ENCODE data around the gene TBC1D22B. TPM values are rescaled to one million over a fixed set of nuclear protein-coding genes. Genes with fewer than 3 reads are reported as not detected.

TBC1D22B gene
- total RNA-seq, 4 donors from 2014 or later = 8.0 to 9.5 (median 8.5) TPM

DNA sequence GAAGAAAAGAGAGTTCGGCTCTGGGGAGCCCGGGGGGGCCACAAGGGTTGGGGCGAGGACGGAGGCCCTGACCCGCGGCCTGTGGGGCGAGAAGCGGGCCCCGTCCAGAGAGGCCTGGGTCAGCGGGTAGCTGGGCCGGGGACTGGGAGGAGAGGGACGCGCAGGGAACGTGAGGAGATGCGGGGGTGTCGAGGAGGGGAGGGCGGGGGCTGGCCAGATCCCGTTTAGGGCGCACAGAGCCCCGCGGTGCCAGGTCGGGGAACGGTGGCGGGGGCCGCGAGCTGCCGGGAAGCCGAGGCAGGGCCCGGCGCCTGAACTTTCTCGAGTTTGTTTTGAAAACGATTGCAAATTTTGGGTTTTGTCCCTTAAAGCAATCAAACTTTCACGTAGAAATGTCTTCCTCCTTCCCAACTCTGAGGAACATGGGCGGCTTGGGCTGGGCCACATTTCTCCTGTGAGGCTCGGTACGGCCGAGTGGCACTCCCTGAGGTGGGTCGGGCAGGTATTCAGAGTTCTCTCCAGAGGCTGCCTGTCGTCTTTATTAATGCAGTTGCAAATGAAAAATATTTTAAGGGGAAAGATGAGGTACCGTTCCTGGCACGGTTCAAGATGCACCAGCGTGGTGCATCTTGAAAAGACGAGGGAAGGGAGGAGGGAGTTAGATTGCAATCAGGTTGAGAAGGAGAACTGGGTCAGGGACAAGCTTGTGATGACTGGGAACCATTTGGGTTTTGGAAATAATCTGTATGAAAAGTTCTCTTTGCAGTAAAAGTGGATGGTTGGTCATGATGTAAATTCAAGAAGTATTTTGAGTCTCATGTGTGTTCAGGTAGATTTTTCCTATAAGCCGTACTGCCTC lies 97.2 kb downstream of the TBC1D22B start:
- peak; percentile 87 for ATAC-seq (ENCODE audit: low FRiP score)
- TF ChIP-seq, protein P1, sequence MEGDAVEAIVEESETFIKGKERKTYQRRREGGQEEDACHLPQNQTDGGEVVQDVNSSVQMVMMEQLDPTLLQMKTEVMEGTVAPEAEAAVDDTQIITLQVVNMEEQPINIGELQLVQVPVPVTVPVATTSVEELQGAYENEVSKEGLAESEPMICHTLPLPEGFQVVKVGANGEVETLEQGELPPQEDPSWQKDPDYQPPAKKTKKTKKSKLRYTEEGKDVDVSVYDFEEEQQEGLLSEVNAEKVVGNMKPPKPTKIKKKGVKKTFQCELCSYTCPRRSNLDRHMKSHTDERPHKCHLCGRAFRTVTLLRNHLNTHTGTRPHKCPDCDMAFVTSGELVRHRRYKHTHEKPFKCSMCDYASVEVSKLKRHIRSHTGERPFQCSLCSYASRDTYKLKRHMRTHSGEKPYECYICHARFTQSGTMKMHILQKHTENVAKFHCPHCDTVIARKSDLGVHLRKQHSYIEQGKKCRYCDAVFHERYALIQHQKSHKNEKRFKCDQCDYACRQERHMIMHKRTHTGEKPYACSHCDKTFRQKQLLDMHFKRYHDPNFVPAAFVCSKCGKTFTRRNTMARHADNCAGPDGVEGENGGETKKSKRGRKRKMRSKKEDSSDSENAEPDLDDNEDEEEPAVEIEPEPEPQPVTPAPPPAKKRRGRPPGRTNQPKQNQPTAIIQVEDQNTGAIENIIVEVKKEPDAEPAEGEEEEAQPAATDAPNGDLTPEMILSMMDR (IDR thresholded peaks at IDR 0.05) = no peak

GRCh38 chr6:37357288-37357687 lies 99.7 kb downstream of the TBC1D22B start:
- ATAC-seq (ENCODE audit: low FRiP score) (no peak), DNase-seq (ENCODE audit: low spot score) (no peak)
- TF ChIP-seq, protein P1 (IDR thresholded peaks at IDR 0.05) = no peak

More for the DNA sequence above, 97.2 kb downstream of the TBC1D22B start:
- DNase-seq (ENCODE audit: low spot score) = peak; percentile 25

- ATAC-seq (ENCODE audit: low FRiP score) = no peak
- DNase-seq (ENCODE audit: low spot score) = no peak
Observed at GRCh38 chr6:37357860-37358259, 100.3 kb downstream of the TBC1D22B start.

DNA sequence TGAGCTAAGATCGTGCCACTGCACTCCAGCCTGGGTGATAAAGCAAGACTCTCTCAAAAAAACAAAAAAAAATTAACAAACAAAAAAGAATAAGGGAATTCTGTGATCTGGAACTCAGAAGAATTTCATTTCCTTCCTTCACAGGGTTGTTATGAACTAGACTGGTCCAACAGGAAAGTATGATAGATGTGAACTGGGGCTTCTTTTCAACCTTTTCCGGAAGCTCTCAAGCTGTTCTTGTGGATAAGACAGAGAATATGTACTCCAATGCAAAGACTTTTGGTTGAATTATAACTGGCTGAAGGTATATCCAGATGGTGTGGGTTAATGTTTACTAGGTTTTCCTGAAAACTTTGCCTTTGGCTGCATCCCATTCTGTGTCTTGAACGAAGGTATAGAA lies 101.5 kb downstream of the TBC1D22B start:
- DNase-seq (ENCODE audit: low spot score) (no peak), ATAC-seq (ENCODE audit: low FRiP score) (no peak)
- TF ChIP-seq, protein P1 (IDR thresholded peaks at IDR 0.05) = no peak

More at GRCh38 chr6:37357860-37358259, 100.3 kb downstream of the TBC1D22B start:
- TF ChIP-seq, protein P1 (IDR thresholded peaks at IDR 0.05) = no peak

- ATAC-seq (ENCODE audit: low FRiP score) = no peak
- TF ChIP-seq, protein P1 (IDR thresholded peaks at IDR 0.05) = no peak
- DNase-seq (ENCODE audit: low spot score) = no peak
Observed at GRCh38 chr6:37362101-37362828, 104.7 kb downstream of the TBC1D22B start.

- no peak for DNase-seq (ENCODE audit: low spot score)
- no peak for ATAC-seq (ENCODE audit: low FRiP score)
- TF ChIP-seq, protein P1 (IDR thresholded peaks at IDR 0.05) = no peak
Observed at GRCh38 chr6:37365791-37366190, 108.2 kb downstream of the TBC1D22B start.
